ENCODE results near the gene MOK. TPM values are rescaled to one million over a fixed set of nuclear protein-coding genes. Genes with fewer than 3 reads are reported as not detected.
A peak's percentile ranks its signal among the peaks of the same experiment; 100 is the strongest.

The MOK gene
- total RNA-seq, 6 experiments from 2014 or later: 2.7 to 4.7 (median 3.8) TPM

DNA sequence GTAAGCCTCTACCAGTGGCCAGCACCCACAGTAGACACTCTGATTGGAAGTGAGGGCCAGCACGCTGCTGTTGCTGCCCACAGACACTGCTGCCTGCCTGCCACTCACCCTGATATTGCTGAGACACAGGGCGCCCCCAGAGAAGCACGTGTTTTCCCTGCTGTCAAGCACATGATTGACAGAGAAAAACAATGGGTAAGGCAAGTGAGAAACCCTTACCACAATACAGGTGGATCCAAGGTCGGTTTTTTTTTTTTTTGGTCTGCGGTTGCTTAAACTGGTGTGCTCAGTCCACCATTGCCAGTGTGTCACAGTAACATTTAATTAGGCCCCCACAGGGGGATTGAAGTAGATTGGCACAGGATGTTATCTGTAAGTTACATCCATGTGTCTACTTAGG is 99.4 kb downstream of the MOK start:
- H3K9me3 ChIP-seq: no peaks in the 10 kb centered on the region
- no peak for DNase-seq
- H3K4me1 ChIP-seq: no peaks in the 10 kb centered on the region
- no peaks in the 10 kb centered on the region for H3K27me3 ChIP-seq
- peaks cover 0 to 11% (median 0%) of the 10 kb centered on the region in 4 donors for H3K36me3 ChIP-seq
- WGBS (ENCODE audit: insufficient coverage, low coverage, low lambda C conversion rate, missing lambda C conversion rate): 88% methylated on average over 4 of the region's 5 CpGs
- H3K27ac ChIP-seq: no peak overlapping the region
- no peak for ATAC-seq
- intact Hi-C loops (cut with DNase I): no loop called here
- no peak overlapping the region for H3K4me3 ChIP-seq
- TF ChIP-seq POLR2A (IDR thresholded peaks at IDR 0.05) (no peak), CTCF (IDR thresholded peaks at IDR 0.05) (no peak)

DNA sequence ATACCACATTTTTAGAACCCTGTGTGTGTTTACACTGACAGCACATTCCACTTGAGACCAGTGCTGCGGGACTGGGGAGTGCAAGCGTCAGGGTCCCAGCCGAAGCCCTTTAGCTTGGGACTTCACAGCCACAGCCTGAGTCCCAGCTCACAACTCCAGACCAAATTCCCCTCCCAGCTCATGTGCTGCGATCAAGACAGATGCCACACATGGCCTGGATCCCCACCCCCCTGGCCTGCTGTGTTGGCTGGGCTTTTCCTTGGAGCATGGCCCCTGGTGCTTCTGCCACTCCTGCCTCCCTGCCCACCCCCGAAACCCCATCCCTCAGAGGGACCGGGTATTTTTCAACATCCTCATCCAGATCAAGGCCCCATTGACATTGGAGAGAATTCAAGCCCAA is 101.6 kb downstream of the MOK start:
- no peak overlapping the region for H3K4me3 ChIP-seq
- peaks cover 0 to 13% (median 0%) of the 10 kb centered on the region in 4 donors for H3K36me3 ChIP-seq
- H3K27me3 ChIP-seq: no peaks in the 10 kb centered on the region
- H3K27ac ChIP-seq: no peak overlapping the region
- intact Hi-C loops (cut with DNase I): no loop called here
- no peak for ATAC-seq
- TF ChIP-seq POLR2A (IDR thresholded peaks at IDR 0.05): no peak
- no peak for TF ChIP-seq CTCF (IDR thresholded peaks at IDR 0.05)
- no peak for DNase-seq
- WGBS (ENCODE audit: insufficient coverage, low coverage, low lambda C conversion rate, missing lambda C conversion rate): 90% methylated on average over 3 of the region's 6 CpGs
- H3K4me1 ChIP-seq: no peaks in the 10 kb centered on the region
- no peaks in the 10 kb centered on the region for H3K9me3 ChIP-seq

GRCh38 chr14:102202944-102203343 is 102.0 kb downstream of the MOK start:
- Histone ChIP-seq H3K27me3 (no peaks in the 10 kb centered on the region), H3K9me3 (no peaks in the 10 kb centered on the region), H3K4me1 (no peaks in the 10 kb centered on the region), H3K4me3 (no peak overlapping the region), H3K27ac (no peak overlapping the region), H3K36me3 (peaks cover 0 to 16% (median 0%) of the 10 kb centered on the region in 4 donors)
- 89% methylated on average over 3 of the region's 3 CpGs for WGBS (ENCODE audit: insufficient coverage, low coverage, low lambda C conversion rate, missing lambda C conversion rate)
- intact Hi-C loops (cut with DNase I): no loop called here
- TF ChIP-seq POLR2A (IDR thresholded peaks at IDR 0.05): no peak
- TF ChIP-seq CTCF (IDR thresholded peaks at IDR 0.05): no peak
- DNase-seq (no peak), ATAC-seq (no peak)

- WGBS (ENCODE audit: insufficient coverage, low coverage, low lambda C conversion rate, missing lambda C conversion rate): 83% methylated on average over 2 of the region's 4 CpGs
- Histone ChIP-seq H3K27ac (no peak overlapping the region), H3K27me3 (no peaks in the 10 kb centered on the region), H3K9me3 (no peaks in the 10 kb centered on the region), H3K4me1 (peaks cover 0 to 3% (median 0%) of the 10 kb centered on the region in 4 donors), H3K4me3 (no peak overlapping the region), H3K36me3 (peaks cover 0 to 16% (median 0%) of the 10 kb centered on the region in 4 donors)
- TF ChIP-seq POLR2A (IDR thresholded peaks at IDR 0.05) (no peak), CTCF (IDR thresholded peaks at IDR 0.05) (no peak)
- intact Hi-C loops (cut with DNase I): no loop called here
- peak in 1 of 4 donors; percentile 34 for ATAC-seq
- DNase-seq: no peak
These were observed 103.2 kb downstream of the MOK start for GRCh38 chr14:102201776-102202175.

DNA sequence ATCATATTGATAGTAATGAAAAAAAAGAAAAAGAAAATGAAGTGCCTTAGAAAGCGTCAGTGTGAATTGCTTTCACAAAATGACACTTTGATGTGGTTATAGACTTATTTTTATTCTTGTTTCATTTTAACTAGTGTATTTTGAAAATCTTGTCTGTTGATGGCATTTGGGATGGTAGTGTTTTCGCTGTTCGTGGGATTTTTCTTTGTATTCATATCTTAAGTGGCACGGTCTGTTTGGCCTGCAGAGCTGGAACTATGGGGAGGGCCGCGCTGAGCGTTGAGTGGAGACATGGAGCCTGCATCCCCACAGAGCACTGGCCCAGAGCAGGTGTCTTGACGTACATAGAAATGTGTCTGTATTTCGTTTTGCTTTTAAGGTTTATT is 103.6 kb downstream of the MOK start:
- 67% methylated on average over 6 of the region's 9 CpGs for WGBS (ENCODE audit: insufficient coverage, low coverage, low lambda C conversion rate, missing lambda C conversion rate)
- Histone ChIP-seq H3K4me3 (no peak overlapping the region), H3K4me1 (peaks cover 0 to 6% (median 0%) of the 10 kb centered on the region in 4 donors), H3K36me3 (peaks cover 0 to 16% (median 0%) of the 10 kb centered on the region in 4 donors), H3K27me3 (no peaks in the 10 kb centered on the region), H3K27ac (no peak overlapping the region), H3K9me3 (no peaks in the 10 kb centered on the region)
- ATAC-seq (no peak), DNase-seq (no peak)
- intact Hi-C loops (cut with DNase I): no loop called here
- TF ChIP-seq POLR2A (IDR thresholded peaks at IDR 0.05) (no peak), CTCF (IDR thresholded peaks at IDR 0.05) (no peak)
